Measurements from ENCODE around the gene BTK.
"Not testable (repeated sequence)": the region's sequence is repeated elsewhere in the genome, so short reads cannot be mapped to it uniquely, and the experiment has no call there.

Gene BTK

DNA sequence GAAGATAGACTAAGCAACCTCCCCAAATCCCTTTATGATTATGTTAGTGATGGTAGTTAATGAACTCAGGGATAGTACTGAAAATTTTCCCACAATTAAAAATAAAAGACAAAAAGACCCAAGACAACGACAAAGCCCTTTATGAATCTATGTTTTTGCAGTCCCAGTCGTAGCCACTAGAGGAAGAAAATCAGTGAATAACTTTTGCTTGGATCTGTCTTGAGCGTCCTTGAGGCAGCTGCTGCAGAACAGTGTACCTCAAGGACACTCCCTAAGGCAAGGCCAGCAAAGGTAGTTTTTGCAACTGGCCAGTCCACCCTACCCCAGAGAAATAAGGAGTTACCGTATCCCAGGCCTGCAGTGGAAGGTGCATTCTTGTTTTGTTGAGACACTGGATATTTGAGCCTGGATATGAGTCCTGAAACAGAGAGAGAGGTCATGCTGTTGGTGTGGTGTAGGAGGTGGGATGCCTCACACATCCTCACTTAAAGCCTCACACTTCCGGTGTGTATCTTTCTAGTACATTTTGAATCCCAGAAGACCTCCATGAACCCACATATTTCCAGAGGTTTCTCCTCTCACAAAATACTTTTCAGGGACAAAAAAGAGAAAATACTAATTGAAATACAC lies 28.7 kb downstream of the BTK start:
- no peak overlapping the region for H3K4me3 ChIP-seq (ENCODE audit: low read depth, low read length)
- TF ChIP-seq, protein P1, sequence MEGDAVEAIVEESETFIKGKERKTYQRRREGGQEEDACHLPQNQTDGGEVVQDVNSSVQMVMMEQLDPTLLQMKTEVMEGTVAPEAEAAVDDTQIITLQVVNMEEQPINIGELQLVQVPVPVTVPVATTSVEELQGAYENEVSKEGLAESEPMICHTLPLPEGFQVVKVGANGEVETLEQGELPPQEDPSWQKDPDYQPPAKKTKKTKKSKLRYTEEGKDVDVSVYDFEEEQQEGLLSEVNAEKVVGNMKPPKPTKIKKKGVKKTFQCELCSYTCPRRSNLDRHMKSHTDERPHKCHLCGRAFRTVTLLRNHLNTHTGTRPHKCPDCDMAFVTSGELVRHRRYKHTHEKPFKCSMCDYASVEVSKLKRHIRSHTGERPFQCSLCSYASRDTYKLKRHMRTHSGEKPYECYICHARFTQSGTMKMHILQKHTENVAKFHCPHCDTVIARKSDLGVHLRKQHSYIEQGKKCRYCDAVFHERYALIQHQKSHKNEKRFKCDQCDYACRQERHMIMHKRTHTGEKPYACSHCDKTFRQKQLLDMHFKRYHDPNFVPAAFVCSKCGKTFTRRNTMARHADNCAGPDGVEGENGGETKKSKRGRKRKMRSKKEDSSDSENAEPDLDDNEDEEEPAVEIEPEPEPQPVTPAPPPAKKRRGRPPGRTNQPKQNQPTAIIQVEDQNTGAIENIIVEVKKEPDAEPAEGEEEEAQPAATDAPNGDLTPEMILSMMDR (IDR thresholded peaks at IDR 0.05; ENCODE audit: low read depth, low read length, missing control alignments): peak; percentile 41
- no peak for DNase-seq (ENCODE audit: low read depth)
- in situ Hi-C loops (cut with HindIII; ENCODE audit: low sequenced_read_pairs): no loop called here

DNA sequence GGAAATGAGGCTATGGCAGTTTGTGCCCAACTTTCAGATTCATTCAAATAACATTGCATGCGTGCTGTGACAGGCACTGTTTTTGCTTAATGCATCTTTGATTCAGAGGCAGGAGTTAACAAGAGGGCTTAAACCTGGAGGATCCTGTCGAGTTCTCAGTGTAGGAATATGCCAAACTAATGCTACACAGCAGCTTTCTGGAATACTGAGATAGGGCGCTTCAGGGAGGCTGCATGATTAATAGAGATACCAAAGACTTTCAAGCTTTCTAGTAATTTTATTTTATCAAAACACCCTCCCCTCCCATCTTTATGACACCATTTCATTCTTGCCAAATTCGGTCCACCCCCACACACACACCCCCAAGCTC lies 36.8 kb downstream of the BTK start:
- in situ Hi-C loops (cut with HindIII; ENCODE audit: low sequenced_read_pairs): no loop called here
- no peak for DNase-seq (ENCODE audit: low read depth)
- TF ChIP-seq, protein P1 (IDR thresholded peaks at IDR 0.05; ENCODE audit: low read depth, low read length, missing control alignments): no peak
- H3K4me3 ChIP-seq (ENCODE audit: low read depth, low read length): peak overlapping the region; percentile 72

DNA sequence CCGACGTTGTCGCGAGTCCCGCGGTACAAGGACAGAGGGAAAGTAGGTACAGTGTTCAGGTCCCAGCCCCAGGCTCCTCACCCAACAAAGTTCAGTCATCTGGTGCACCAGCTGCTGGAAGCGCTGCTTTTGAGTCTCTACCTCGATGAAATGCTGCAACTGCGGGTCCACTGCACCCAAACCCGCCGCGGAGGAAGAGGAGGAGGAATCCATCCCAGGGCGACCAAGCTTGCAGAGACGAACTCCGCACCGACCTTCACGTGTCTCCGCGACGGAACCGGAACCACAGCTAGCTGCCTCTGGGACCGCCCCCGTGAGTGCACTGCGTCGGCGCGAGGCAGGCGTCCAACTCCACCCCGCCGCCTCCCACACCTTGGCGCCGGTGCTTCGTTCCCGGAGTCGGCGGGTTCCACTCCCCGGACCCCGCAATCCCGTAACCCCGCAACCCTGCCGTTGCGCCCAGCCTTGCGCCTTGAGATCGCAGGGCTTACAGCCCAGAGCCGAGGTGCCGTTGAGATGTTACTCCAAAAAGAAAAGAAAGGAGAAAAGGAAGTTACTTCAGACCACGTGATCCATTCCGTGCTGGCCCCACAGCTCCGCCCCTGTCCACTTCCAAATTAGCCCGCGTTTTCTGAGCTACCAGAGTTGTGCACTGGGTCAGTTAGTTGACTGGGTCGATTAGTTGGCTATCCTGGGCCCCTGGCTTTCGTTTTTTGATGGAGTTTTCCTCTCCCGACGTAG lies 37.4 kb downstream of the BTK start, which contains the start of gene TIMM8A:
TIMM8A (minus strand) TSS at position 291 of the 741 bp plus-strand sequence; CDS start at position 213, 78 bp downstream.
- no peak for DNase-seq (ENCODE audit: low read depth)
- in situ Hi-C loops (cut with HindIII; ENCODE audit: low sequenced_read_pairs): no loop called here
- peak within 1 kb of the TSS; percentile 72 for H3K4me3 ChIP-seq (ENCODE audit: low read depth, low read length)
- TF ChIP-seq, protein P1 (IDR thresholded peaks at IDR 0.05; ENCODE audit: low read depth, low read length, missing control alignments): no peak

DNA sequence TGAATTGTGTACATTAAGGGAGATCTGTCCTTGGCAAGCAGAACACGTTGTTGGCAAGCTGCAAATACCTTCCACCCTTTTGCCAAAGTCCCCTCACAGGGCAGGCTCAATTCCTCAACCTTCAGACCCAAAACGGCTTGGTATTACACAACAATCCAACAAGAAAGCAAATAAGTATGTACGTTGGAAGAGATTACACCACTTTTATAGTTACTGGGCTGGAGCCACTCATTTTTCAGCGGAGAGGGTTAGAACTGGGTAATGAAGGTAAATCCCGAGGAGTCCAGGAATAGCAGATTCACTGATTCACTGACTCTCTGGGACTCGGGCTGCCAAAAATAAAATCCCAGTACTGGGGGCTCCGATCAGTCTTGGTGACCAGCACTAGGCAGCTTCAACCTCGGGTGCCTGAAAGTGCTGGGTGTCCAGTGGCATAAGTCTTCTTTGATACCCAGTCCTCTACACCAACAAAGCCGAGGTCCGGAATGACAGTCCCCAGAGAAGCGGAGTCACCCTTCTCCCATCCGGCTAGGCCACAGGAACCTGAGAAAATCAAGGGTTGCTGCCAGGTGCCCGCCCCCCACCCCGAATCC lies 38.0 kb downstream of the BTK start:
- no peak for DNase-seq (ENCODE audit: low read depth)
- in situ Hi-C loops (cut with HindIII; ENCODE audit: low sequenced_read_pairs): no loop called here
- TF ChIP-seq, protein P1 (IDR thresholded peaks at IDR 0.05; ENCODE audit: low read depth, low read length, missing control alignments): no peak
- H3K4me3 ChIP-seq (ENCODE audit: low read depth, low read length): peak overlapping the region; percentile 72

DNA sequence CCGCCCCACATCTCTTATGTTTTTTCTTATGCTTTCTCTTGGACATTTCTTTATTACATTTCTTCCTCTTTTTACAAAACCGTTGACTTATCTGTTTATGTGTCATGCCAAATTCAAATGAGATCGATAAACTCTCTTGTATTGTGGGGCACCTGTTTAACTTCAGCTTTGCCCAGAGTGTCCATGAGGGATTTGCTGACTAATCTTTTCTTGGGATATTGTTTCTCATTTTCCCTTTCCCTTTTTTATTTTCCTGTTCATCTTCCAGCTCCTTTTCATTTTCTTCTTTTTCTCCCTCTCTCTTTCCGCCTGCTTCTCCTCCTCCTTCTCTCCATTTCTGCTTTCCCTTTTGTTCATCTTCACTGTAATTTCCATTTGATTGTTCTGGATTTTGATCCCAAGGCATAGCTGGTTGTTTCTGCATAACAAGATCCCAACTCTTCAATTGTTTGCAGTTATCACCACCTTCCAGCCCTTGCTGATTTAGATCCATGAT lies 48.2 kb downstream of the BTK start:
- in situ Hi-C loops (cut with HindIII; ENCODE audit: low sequenced_read_pairs): no loop called here
- TF ChIP-seq, protein P1 (IDR thresholded peaks at IDR 0.05; ENCODE audit: low read depth, low read length, missing control alignments): no peak

DNA sequence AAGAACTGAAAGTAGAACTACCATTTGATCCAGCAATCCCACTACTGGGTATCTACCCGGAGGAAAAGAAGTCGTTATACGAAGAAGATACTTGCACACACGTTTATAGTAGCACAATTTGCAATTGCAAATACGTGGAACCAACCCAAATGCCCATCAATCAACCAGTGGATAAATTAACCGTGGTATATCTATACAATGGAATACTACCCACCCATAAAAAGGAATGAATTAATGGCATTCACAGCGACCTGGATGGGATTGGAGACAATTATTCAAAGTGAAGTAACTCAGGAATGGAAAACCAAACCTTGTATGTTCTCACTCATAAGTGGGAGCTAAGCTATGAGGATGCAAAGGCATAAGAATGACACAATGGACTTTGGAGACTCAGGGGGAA lies 51.7 kb downstream of the BTK start:
- H3K4me3 ChIP-seq (ENCODE audit: low read depth, low read length); DNase-seq (ENCODE audit: low read depth); in situ Hi-C loops (cut with HindIII; ENCODE audit: low sequenced_read_pairs): not testable (repeated sequence)

More for the DNA sequence above, 48.2 kb downstream of the BTK start:
- no peak overlapping the region for H3K4me3 ChIP-seq (ENCODE audit: low read depth, low read length)
- no peak for DNase-seq (ENCODE audit: low read depth)

DNA sequence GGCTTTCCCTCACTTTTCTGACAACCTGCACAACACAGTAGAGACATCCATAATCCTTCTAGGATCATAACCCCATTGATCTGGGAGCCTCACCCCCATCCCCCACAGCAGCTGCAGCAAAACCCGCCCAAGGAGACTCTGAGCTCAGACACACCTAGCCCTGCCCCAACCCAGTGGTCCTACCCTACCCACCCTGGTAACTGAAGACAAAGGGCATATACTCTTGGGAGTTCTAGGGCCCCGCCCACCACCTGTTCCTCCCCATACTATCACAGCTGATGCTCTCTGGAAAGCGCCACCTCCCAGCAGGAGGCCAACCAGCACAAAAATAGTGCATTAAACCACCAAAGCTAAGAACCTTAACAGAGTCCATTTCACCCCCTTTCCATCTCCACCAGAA lies 59.4 kb downstream of the BTK start:
- H3K4me3 ChIP-seq (ENCODE audit: low read depth, low read length); in situ Hi-C loops (cut with HindIII; ENCODE audit: low sequenced_read_pairs); DNase-seq (ENCODE audit: low read depth): not testable (repeated sequence)

Measured in astrocyte of the cerebellum (primary cell).